HepG2 (cell line): Measurements from ENCODE around the gene PCED1B. TPM values are rescaled to one million over a fixed set of nuclear protein-coding genes. Genes with fewer than 3 reads are reported as not detected.

Experiments
- CERS6 ChIP-seq: sonication (generic); formaldehyde crosslinking; IDR thresholded peaks from 2 replicates; pipeline ENCODE4 v1.5.0; 2020; ENCODE audit warnings: missing genetic modification reagents
- DMAP1 ChIP-seq: IDR thresholded peaks from 2 replicates; pipeline ENCODE4 v1.6.1; 2016
- ELF3 ChIP-seq: IDR thresholded peaks from 2 replicates; pipeline ENCODE4 v1.6.1; 2016; ENCODE audit warnings: missing genetic modification reagents, missing compliant biosample characterization
- IKZF5 ChIP-seq: IDR thresholded peaks from 2 replicates; pipeline ENCODE4 v1.6.1; 2018; ENCODE audit warnings: missing genetic modification reagents, mild to moderate bottlenecking, missing compliant biosample characterization
- NFIB ChIP-seq: sonication (generic); formaldehyde crosslinking; IDR thresholded peaks from 2 replicates; pipeline ENCODE4 v1.9.0; 2021; ENCODE audit warnings: missing genetic modification reagents, mild to moderate bottlenecking, borderline replicate concordance
- SOX13 ChIP-seq, 3 experiments: fragments of 450-650 bp in 1 of 3; sonication (generic) in 1 of 3; formaldehyde crosslinking in 1 of 3; IDR thresholded peaks in 2 of 3; conservative IDR thresholded peaks in 1 of 3; 2 replicates each; pipeline versions ENCODE4 v1.5.0 to v1.6.1; 2016 to 2020; ENCODE audit warnings: antibody characterized with exemption in 1 of 3, mild to moderate bottlenecking in 1 of 3, missing compliant biosample characterization in 1 of 3, missing genetic modification reagents in 1 of 3, moderate library complexity in 1 of 3
- TEAD2 ChIP-seq: sonication (generic); formaldehyde crosslinking; IDR thresholded peaks from 2 replicates; pipeline ENCODE4 v1.9.0; 2021; ENCODE audit warnings: missing genetic modification reagents
- XBP1 ChIP-seq: sonication (generic); formaldehyde crosslinking; IDR thresholded peaks from 2 replicates; pipeline ENCODE4 v1.5.0; 2020; ENCODE audit warnings: missing genetic modification reagents
- ZFYVE20 ChIP-seq: sonication (generic); formaldehyde crosslinking; IDR thresholded peaks from 2 replicates; pipeline ENCODE4 v1.8.0; 2023; ENCODE audit warnings: low read depth, mild to moderate bottlenecking, moderate library complexity, missing genetic modification reagents, borderline replicate concordance
- ZNF281 ChIP-seq: sonication (generic); formaldehyde crosslinking; IDR thresholded peaks from 2 replicates; pipeline ENCODE4 v1.4.0; 2020; ENCODE audit warnings: missing genetic modification reagents, borderline replicate concordance
- ZNF34 ChIP-seq: sonication (generic); formaldehyde crosslinking; IDR thresholded peaks from 2 replicates; pipeline ENCODE4 v1.4.0; 2020; ENCODE audit warnings: mild to moderate bottlenecking, missing genetic modification reagents, borderline replicate concordance
- ZNF816 ChIP-seq: sonication (generic); formaldehyde crosslinking; IDR thresholded peaks from 2 replicates; pipeline ENCODE4 v1.8.0; 2022; ENCODE audit warnings: missing genetic modification reagents, mild to moderate bottlenecking, borderline replicate concordance
- ZNF83 ChIP-seq: sonication (generic); formaldehyde crosslinking; IDR thresholded peaks from 2 replicates; pipeline ENCODE4 v1.4.0; 2020; ENCODE audit warnings: missing genetic modification reagents, mild to moderate bottlenecking, borderline replicate concordance
- polyA plus RNA-seq, 8 experiments: library from polyadenylated mRNA; depleted of rRNA in 3 of 8; stranded (reverse) in 7 of 8; unstranded in 1 of 8; fragments of >200 nt; fragmentation: Illumina TruSeq in 4 of 8; extraction: Trizol in 4 of 8; gene quantifications; 2 replicates each; pipeline versions ENCODE4 v1.2.1 to v1.2.3, GENCODE V29; 2011 to 2016; ENCODE audit warnings: low read depth in 4 of 8, missing spikeins in 1 of 8, mixed read lengths in 1 of 8; ENCODE audit not compliant: insufficient read depth in 1 of 8
- total RNA-seq, 5 experiments: library from RNA; depleted of rRNA; stranded (reverse); fragments of >200 nt; fragmentation: Illumina TruSeq; extraction: Trizol; gene quantifications; 2 replicates each; pipeline ENCODE4 v1.2.3, GENCODE V29; 2016; ENCODE audit warnings: low read depth in 1 of 5
- TF ChIP-seq, protein P1 (sequence below): sonication (generic); formaldehyde crosslinking; IDR thresholded peaks from 2 replicates; pipeline ENCODE4 v1.5.1; 2020; ENCODE audit warnings: mild to moderate bottlenecking, missing genetic modification reagents, borderline replicate concordance
- TF ChIP-seq, protein P2 (sequence below): fragments of 450-650 bp; IDR thresholded peaks from 2 replicates; pipeline ENCODE4 v1.6.1; 2017; ENCODE audit warnings: mild to moderate bottlenecking

The PCED1B gene
- total and polyA plus RNA-seq, 2 of the 13 experiments (the other 11 are each of a cell fraction or from before 2014, with no cell fraction given) = 0.11 to 0.37 TPM

DNA sequence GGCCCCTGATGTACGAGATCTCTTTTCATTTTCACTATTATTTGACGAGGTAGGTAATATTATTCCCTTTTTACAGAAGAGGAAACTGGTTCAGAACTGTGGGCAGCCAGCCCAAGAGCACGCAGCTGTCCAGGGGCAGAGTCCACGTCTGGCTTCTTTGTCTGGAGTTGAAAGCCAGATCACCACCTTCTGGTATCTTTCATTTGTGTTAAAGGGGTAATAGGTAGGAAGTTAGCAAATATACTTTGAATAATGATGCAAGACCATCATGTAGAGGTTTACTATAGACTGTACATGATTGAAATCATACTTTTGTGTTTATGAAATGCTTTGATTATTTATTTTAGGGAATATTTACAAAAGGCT, 144.4 kb downstream of the PCED1B start (continued):
- no peak for TF ChIP-seq ZNF83 (CRISPR knock-in tag)
- TF ChIP-seq ZNF281 (CRISPR knock-in tag) = no peak
- TF ChIP-seq SOX13 (IDR thresholded peaks at IDR 0.05) = no peak
- TF ChIP-seq SOX13 (CRISPR knock-in tag; conservative IDR thresholded peaks at IDR 0.05 in 1 of 2, IDR thresholded peaks at IDR 0.05 in 1 of 2) = peak in 1 of 2 experiments; percentile 74; a peak in 1 of 4 replicates
- TF ChIP-seq, protein P1, sequence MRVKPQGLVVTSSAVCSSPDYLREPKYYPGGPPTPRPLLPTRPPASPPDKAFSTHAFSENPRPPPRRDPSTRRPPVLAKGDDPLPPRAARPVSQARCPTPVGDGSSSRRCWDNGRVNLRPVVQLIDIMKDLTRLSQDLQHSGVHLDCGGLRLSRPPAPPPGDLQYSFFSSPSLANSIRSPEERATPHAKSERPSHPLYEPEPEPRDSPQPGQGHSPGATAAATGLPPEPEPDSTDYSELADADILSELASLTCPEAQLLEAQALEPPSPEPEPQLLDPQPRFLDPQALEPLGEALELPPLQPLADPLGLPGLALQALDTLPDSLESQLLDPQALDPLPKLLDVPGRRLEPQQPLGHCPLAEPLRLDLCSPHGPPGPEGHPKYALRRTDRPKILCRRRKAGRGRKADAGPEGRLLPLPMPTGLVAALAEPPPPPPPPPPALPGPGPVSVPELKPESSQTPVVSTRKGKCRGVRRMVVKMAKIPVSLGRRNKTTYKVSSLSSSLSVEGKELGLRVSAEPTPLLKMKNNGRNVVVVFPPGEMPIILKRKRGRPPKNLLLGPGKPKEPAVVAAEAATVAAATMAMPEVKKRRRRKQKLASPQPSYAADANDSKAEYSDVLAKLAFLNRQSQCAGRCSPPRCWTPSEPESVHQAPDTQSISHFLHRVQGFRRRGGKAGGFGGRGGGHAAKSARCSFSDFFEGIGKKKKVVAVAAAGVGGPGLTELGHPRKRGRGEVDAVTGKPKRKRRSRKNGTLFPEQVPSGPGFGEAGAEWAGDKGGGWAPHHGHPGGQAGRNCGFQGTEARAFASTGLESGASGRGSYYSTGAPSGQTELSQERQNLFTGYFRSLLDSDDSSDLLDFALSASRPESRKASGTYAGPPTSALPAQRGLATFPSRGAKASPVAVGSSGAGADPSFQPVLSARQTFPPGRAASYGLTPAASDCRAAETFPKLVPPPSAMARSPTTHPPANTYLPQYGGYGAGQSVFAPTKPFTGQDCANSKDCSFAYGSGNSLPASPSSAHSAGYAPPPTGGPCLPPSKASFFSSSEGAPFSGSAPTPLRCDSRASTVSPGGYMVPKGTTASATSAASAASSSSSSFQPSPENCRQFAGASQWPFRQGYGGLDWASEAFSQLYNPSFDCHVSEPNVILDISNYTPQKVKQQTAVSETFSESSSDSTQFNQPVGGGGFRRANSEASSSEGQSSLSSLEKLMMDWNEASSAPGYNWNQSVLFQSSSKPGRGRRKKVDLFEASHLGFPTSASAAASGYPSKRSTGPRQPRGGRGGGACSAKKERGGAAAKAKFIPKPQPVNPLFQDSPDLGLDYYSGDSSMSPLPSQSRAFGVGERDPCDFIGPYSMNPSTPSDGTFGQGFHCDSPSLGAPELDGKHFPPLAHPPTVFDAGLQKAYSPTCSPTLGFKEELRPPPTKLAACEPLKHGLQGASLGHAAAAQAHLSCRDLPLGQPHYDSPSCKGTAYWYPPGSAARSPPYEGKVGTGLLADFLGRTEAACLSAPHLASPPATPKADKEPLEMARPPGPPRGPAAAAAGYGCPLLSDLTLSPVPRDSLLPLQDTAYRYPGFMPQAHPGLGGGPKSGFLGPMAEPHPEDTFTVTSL (CRISPR knock-in tag) = no peak
- TF ChIP-seq DMAP1 (CRISPR knock-in tag) = 0 out of 2 replicates have a peak, but pooled peaks have one; percentile 26
- TF ChIP-seq XBP1 (CRISPR knock-in tag) = no peak
- TF ChIP-seq IKZF5 (CRISPR knock-in tag) = no peak
- TF ChIP-seq, protein P2, sequence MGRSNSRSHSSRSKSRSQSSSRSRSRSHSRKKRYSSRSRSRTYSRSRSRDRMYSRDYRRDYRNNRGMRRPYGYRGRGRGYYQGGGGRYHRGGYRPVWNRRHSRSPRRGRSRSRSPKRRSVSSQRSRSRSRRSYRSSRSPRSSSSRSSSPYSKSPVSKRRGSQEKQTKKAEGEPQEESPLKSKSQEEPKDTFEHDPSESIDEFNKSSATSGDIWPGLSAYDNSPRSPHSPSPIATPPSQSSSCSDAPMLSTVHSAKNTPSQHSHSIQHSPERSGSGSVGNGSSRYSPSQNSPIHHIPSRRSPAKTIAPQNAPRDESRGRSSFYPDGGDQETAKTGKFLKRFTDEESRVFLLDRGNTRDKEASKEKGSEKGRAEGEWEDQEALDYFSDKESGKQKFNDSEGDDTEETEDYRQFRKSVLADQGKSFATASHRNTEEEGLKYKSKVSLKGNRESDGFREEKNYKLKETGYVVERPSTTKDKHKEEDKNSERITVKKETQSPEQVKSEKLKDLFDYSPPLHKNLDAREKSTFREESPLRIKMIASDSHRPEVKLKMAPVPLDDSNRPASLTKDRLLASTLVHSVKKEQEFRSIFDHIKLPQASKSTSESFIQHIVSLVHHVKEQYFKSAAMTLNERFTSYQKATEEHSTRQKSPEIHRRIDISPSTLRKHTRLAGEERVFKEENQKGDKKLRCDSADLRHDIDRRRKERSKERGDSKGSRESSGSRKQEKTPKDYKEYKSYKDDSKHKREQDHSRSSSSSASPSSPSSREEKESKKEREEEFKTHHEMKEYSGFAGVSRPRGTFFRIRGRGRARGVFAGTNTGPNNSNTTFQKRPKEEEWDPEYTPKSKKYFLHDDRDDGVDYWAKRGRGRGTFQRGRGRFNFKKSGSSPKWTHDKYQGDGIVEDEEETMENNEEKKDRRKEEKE = no peak
- TF ChIP-seq ZNF816 (CRISPR knock-in tag) = no peak
- no peak for TF ChIP-seq NFIB (CRISPR knock-in tag)
- no peak for TF ChIP-seq ZNF34 (CRISPR knock-in tag)
- no peak for TF ChIP-seq ZFYVE20
- TF ChIP-seq TEAD2 (CRISPR knock-in tag) = no peak
- no peak for TF ChIP-seq ELF3
- TF ChIP-seq CERS6 (CRISPR knock-in tag) = no peak
